Inflammatory macrophage treated with lipopolysaccharide for 4 hours (primary cell): ENCODE measurements around the gene SLC39A1.

ENCODE experiments used
- DNase-seq: peaks from one replicate; pipeline ENCODE4 v3.0.0-alpha.2; 2020

Gene SLC39A1

GRCh38 chr1:153973525-153973924 is 10.2 kb upstream of the SLC39A1 start:
- no peak for DNase-seq

GRCh38 chr1:153973071-153973470 is 9.7 kb upstream of the SLC39A1 start:
- no peak for DNase-seq

- no peak for DNase-seq
Observed at GRCh38 chr1:153970346-153970745, 7.0 kb upstream of the SLC39A1 start.

- DNase-seq, result no peak
Observed at GRCh38 chr1:153968972-153969371, 5.6 kb upstream of the SLC39A1 start.

DNA sequence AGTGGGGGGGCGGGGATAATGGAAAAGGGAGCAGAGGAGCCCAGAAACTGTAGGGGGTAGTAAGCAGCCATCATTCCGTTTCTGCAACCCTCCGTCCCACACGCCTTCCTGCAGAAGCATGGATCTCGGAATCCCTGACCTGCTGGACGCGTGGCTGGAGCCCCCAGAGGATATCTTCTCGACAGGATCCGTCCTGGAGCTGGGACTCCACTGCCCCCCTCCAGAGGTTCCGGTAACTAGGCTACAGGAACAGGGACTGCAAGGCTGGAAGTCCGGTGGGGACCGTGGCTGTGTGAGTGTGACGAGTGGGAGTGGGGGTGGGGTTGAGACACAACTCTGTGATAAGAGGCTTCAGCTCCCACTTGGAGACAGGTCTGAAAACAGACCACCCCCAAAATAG is 5.1 kb upstream of the SLC39A1 start:
- no peak for DNase-seq

DNA sequence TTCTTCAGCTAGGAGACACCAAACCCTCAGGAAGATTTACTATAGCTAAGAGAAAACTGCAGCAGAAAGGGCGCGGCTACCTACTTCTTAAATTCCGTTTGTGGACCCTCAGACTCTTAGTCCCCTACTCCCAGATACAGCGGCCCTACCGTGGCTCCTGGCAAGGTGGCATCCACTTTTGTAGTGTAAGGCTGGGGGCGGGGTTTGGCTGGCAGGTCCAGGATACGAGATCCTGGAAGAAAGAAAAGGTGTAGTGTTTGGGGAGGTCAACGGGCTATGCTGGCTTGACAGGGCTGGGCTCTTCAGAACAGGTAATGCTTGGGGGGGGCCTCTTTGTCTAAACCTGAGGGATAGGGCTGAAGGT is 4.6 kb upstream of the SLC39A1 start:
- DNase-seq, result no peak

DNA sequence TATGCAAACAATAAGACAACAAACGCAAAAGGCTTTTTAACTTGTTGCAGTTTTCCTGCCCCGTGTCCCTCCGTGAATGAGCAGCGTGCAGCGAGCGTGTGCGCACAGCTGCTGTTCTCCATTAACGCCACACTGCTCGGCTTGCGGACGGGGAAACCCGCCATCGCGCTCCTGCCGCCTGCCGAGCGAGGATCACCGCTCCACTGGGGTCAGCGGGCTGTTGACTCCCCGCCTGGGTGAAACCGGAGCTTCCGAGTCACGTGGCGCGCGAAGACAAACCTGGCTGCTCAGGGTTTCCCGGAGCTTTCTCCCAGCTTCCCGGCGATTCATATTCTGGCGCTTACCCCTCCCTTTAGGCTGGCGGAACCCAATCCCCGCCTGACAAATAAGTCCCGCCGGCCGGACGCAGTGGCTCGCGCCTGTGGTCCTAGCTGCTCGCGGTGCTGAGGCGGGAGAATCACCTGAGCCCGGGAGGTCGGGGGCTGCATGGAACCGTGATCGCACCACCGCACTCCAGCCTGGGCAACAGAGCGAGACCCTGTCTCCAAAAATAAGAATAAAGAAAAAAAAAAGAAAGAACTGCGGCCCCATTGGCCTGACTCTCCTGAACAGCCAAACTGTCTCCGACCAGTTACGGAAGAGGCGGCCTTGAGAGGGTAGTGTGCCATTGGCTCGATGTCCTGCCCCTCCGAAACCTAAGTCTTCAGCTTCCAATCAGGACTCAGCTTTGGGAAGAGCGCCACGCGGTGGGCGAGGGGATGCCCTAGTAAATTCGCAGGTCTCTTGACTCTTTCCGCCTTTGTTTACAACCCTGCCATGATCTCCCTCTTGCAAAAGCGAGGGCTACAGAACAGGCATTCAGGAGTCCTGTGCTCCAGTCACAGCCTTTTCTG is 4.0 kb upstream of the SLC39A1 start, which contains the start of gene CREB3L4:
Gene CREB3L4 (plus strand): TSS at position 796 of the 893 bp plus-strand sequence. CDS start 624 bp downstream, outside the sequence.
- peak; percentile 97 for DNase-seq

DNA sequence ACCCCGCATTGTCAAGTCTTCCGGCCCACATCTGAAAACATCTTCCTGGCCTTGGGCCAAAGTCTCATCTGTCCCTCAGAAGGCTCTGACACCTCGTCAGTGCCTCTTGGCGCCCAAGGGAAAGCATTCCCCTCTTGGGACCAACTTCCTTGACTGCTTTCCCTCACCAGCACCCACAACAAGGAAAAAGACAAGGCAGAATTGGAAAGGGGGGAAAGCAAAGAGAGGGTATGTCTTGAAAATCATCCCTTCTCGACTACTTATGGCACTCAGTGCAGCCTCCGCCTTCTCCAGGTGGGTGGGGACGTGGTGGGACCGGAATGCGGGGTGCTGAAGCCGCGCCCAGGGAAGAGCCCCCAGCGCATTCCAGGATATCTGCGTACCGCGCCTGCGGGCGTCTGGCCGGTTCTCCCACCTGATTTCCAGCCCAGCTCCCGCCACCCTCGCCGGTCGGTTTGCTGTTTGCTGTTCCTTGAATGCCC is 554 bp upstream of the SLC39A1 start:
- DNase-seq, result no peak

DNA sequence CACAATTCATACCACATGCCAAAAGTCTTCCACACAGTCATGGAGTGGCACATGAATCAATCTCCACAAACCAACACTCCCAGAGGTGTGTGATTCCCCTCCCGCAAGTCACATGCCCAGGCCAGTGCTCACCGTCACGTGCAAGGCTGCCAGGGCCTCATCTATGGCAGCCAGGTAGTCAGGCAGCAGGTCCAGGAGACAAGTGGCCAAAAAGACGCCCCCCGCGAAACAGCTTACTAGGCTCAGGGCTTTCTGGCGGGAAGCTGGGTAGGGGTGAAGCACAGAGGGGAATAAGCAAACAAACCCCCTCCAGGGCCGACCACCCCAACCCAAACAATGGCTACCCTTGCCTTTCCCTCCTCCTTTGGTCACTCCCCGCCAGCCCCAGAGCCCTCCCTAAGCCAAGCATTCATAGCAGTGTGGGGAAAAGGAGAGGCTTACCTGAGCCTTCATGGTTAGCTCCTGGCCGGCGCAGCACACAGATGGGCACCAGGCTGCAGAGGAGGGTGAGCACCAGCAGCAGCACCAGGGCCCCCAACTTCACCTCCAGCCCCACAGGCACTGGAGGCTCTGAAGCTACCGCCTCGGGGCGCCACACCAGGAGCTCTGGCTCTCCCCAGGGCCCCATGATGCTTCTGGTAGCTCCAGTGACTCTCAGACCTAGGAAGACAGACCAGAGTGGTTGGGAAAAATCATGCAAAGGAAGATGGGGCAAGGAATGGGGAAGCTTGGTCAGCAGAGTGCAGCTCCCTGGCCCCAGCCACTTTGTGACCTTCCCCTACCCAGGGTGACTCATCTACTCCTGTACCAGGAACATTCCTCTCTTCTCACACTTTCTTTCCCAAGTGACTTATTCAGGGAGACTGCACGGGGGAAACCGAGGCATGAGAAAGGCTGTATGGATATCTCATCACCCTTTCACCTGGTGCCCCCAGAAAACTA is 978 bp downstream of the SLC39A1 start:
- peak; percentile 79 for DNase-seq

- DNase-seq, result peak; percentile 27
Observed at GRCh38 chr1:153961421-153961820, 1.9 kb downstream of the SLC39A1 start.

DNA sequence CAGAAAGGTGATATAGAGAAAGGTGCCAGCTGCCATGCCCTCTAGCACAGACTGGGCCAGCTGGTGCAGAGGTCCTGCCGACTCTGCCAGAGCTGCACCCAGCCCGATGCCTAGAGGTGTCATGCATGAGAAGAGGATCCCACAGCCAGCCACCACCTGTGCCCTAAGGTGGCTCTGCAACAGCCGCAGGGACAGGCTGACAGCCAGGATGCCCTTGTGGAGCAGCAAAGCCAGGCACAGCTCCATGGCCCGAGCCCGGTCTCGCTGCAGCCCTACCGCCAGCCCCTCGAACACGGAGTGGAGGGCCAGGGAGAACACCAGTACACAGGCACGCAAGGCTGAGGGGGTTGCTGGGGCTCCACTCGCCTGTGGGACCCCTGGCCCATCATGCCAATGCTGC is 3.1 kb downstream of the SLC39A1 start:
- DNase-seq, result no peak

DNA sequence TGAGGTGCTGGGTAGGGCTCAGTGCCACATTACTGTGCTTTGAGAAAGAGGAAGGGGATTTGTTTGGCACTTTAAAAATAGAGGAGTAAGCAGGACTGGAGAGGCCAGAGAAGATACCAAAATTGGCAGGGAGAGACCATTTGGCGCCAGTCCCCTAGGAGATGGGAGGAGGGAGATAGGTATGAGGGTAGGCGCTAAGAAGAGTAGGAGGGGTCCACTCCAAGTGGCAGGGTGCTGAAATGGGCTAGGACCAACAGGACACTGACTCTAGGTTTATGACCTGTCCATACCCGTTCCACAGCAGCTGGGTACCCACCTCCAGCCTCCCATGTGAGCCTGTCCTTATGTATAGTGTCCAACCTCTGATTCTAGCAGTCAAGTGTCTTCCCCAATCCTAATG is 3.9 kb downstream of the SLC39A1 start:
- DNase-seq, result no peak

DNA sequence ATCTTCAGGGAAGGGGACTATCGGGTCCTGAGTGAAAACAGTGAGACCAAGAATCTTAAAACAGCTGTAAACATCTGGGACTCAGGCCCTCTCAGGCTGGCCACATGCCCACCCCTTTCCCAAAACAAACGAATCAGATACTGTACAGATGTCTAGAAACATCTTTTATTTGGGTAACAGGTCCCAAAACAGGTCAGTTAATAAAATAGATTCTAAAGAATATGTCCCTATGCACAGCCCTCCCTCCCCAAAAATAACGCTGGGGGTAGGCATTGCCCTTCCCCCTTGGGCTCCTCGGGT is 4.4 kb downstream of the SLC39A1 start:
- no peak for DNase-seq

GRCh38 chr1:153958111-153958960 is 5.0 kb downstream of the SLC39A1 start, which contains the start of gene CRTC2:
TSS of gene CRTC2 (minus strand) at chr1:153958612. CDS start at chr1:153958497, 115 bp downstream.
- DNase-seq, result peak; percentile 99

DNA sequence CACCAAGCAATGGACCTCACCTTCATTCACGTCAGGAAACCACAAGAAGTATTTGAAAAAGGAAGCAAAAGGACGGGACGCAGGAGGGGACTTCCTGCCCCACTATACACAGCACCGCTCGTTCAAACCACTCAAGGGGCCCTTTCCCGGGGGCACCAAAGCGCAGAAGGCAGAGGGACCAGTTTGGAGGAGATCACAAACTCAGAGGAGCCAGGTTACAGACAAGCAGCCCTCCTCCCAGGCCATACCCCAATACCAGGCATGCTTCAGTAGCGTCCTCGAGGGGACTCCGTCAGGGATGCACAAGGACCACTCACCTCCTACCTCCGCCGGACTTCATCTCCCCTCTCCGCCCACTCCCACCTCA is 5.6 kb downstream of the SLC39A1 start:
- DNase-seq, result peak; percentile 47

DNA sequence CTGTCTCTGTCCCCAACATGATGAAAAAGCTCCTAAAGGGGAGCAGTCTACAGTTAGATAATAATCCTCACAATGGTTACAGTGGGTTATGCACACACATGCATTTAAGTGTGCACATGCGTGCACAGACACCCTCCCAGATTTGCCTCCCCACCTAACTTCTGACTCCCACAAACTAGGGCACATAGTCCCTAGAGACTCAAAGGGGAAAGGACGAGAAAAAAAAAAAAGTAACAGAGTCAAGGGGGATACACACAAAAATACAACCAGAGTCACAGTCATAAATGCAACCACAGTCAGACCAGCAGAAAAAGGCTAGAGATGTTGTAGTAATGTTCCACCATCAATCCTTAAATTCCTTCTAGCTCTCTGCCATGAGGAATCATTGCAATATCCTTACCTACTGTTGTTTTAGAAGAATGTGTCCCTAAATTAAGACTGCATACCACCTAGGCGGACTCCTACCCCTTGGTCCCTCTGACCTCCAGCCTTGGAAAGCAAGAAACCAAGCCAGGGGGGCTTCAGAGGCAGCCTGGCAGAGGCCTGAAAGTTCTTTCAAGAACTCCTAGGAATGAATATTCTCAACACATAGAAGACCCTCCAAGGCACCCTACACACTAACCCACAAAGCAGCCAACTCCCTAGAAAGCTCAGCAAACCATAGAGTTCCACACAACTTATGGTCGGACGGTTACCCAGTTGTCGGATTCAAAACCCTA is 6.2 kb downstream of the SLC39A1 start:
- no peak for DNase-seq

- DNase-seq, result no peak
Observed at GRCh38 chr1:153954826-153955225, 8.5 kb downstream of the SLC39A1 start.

GRCh38 chr1:153953859-153954365 is 9.4 kb downstream of the SLC39A1 start:
- no peak for DNase-seq

GRCh38 chr1:153951801-153952200 is 11.5 kb downstream of the SLC39A1 start:
- DNase-seq, result no peak

GRCh38 chr1:153951183-153951582 is 12.2 kb downstream of the SLC39A1 start:
- DNase-seq, result no peak

DNA sequence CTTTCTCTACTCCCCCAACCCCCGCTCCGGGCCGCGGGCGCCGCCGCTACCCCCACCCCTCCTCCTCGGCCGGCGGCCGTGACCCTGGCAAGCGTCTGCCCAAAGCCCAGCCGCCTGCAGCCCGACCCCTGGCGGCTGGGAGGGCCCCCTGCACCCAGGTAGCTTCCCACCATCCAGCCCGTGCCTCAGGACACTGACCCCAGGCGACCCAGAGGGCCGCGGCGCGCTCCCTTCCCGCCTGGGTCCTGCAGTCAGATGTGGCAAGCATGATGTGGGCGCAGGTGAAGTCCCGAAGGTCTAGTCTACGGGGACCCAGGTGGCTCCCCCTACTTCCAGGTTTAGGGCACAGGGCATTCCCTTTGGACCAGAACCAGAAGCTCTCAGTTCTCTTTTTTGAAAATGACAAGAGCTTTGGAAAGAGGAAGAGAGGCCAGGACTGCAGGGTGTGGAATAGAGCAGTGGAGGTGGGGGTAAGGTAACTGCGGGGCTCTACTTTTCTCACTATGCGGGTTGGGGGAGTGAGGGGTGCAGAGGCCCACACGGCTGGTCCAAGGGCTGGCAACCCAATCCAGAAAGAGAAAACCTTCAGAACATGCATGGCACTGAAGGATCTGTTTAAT is 16.6 kb downstream of the SLC39A1 start, which contains the start of gene DENND4B:
Gene DENND4B (minus strand): TSS at position 97 of the 620 bp plus-strand sequence. CDS start 2,344 bp downstream, outside the sequence.
- peak; percentile 83 for DNase-seq
